ENCODE data around the gene TBC1D20.
A peak's percentile ranks its signal among the peaks of the same experiment; 100 is the strongest.
"Not testable (repeated sequence)": the region's sequence is repeated elsewhere in the genome, so short reads cannot be mapped to it uniquely, and the experiment has no call there.

The TBC1D20 gene

DNA sequence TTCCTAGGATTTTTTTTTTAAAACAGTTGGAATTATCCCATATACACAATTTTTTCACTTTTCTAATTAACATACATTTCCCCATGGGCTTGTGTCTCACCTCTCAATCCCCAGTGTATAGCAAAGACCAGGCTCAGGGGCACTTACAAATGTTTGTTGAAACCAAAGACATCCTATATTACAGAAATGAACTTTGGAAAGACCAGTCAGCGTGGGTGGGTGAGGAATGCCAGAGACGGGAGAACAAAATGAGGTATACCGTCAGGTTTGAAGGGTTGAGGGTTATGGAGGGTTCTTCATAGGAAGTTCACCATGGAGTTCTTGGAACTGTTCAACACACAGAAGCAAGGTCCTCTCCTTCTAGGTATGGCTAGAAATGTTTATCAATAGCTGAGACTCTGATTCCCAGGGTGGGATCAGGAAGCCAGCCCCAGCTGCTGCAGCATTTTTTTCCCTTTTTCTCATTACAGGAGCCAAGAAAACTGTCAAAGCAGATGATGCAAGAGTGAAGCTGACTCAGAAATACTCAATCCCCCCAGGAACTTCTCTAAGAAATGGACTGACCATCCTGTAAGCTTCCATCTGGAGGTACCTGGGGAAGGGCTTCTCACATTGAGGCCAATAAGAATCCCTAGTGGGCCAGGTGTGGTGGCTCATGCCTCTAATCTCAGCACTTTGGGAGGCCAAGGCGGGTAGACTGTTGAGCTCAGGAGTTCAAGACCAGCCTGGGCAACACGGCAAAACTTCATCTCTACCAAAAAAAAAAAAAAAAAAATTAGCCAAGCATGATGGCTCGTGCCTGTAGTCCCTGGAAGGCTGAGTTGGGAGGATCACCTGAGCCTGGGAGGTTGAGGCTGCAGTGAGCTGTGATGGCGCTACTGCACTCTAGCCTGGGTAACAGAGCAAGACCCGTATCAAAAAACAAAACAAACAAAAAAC is 15.9 kb upstream of the TBC1D20 start:
- no peak overlapping the region for H3K27ac ChIP-seq (ENCODE audit: low read depth, low read length)
- no peak overlapping the region for H2BK15ac ChIP-seq (replicated peaks; ENCODE audit: low read depth)
- no peak overlapping the region for H4K8ac ChIP-seq (ENCODE audit: low read depth, low read length)
- no peak overlapping the region for H2BK120ac ChIP-seq (ENCODE audit: low read depth, low read length)
- H3K9ac ChIP-seq (ENCODE audit: low read length) = no peak overlapping the region
- no peak overlapping the region for H3K4me3 ChIP-seq (ENCODE audit: low read length)
- peak; percentile 40 for DNase-seq
- H2AK5ac ChIP-seq (ENCODE audit: low read length) = no peak overlapping the region
- no peak overlapping the region for H3K56ac ChIP-seq (ENCODE audit: low read length)
- H3K4me2 ChIP-seq (ENCODE audit: low read length) = no peak overlapping the region
- no peak overlapping the region for H3K4ac ChIP-seq (ENCODE audit: low read depth, low read length)
- no peak overlapping the region for H3K23ac ChIP-seq (ENCODE audit: low read length)
- no peak overlapping the region for H3K18ac ChIP-seq (ENCODE audit: low read length)
- H3K79me1 ChIP-seq (ENCODE audit: low read length) = no peaks in the 10 kb centered on the region
- H4K5ac ChIP-seq (ENCODE audit: low read length) = no peak overlapping the region
- peaks cover 9% of the 10 kb centered on the region for H3K36me3 ChIP-seq (ENCODE audit: control insufficient read depth, insufficient read depth, low read length)
- H3K4me1 ChIP-seq (ENCODE audit: control insufficient read depth, low read depth, low read length) = no peaks in the 10 kb centered on the region
- no peaks in the 10 kb centered on the region for H3K27me3 ChIP-seq (ENCODE audit: insufficient read depth, low read length, poor library complexity)
- H3K79me2 ChIP-seq (ENCODE audit: control insufficient read depth, insufficient read depth, low read length) = no peaks in the 10 kb centered on the region
- no CpG with 5 or more reads among the region's 8 CpGs for WGBS (ENCODE audit: extremely low coverage, insufficient coverage, low lambda C conversion rate)
- H2BK5ac ChIP-seq (ENCODE audit: low read length) = no peak overlapping the region

DNA sequence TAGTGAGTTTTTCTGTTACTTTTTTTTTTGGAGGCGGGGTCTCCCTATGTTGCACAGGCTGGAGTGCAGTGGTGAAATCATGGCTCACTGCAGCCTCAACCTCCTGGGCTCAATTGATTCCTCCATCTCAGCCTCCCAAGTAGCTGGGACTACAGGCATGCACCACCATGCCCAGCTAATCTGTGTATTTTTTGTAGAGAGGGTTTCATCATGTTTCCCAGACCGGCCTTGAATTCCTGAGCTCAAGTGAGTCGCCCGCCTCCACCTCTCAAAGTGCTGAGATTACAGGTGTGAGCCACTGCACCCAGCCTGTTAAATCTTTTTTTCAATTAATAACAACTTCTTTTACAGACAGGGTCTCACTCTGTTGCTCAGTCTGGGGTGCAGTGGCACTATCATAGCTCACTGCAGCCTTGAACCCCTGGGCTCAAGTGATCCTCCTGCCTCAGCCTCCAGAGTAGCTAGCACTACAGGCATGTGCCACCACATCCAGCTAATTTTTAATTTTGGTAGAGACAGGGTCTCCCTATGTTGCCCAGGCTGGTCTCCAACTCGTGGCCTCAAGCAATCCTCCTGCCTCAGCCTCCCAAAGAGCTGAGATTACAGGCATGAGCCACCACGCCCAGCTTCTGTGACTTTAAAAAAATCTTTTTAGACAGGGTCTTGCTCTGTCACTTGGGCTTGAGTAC is 14.4 kb upstream of the TBC1D20 start:
- H2BK15ac ChIP-seq (replicated peaks; ENCODE audit: low read depth); H3K4me1 ChIP-seq (ENCODE audit: control insufficient read depth, low read depth, low read length); H4K8ac ChIP-seq (ENCODE audit: low read depth, low read length); H2BK120ac ChIP-seq (ENCODE audit: low read depth, low read length); H2AK5ac ChIP-seq (ENCODE audit: low read length); H3K79me2 ChIP-seq (ENCODE audit: control insufficient read depth, insufficient read depth, low read length); H3K23ac ChIP-seq (ENCODE audit: low read length); H3K18ac ChIP-seq (ENCODE audit: low read length); H2BK5ac ChIP-seq (ENCODE audit: low read length); H3K27me3 ChIP-seq (ENCODE audit: insufficient read depth, low read length, poor library complexity); H3K36me3 ChIP-seq (ENCODE audit: control insufficient read depth, insufficient read depth, low read length); H3K4me2 ChIP-seq (ENCODE audit: low read length); H3K4ac ChIP-seq (ENCODE audit: low read depth, low read length); DNase-seq; H3K56ac ChIP-seq (ENCODE audit: low read length); H3K79me1 ChIP-seq (ENCODE audit: low read length); H3K27ac ChIP-seq (ENCODE audit: low read depth, low read length); H3K9ac ChIP-seq (ENCODE audit: low read length); H3K4me3 ChIP-seq (ENCODE audit: low read length); H4K5ac ChIP-seq (ENCODE audit: low read length): not testable (repeated sequence)
- WGBS (ENCODE audit: extremely low coverage, insufficient coverage, low lambda C conversion rate) = no CpG with 5 or more reads among the region's 6 CpGs

DNA sequence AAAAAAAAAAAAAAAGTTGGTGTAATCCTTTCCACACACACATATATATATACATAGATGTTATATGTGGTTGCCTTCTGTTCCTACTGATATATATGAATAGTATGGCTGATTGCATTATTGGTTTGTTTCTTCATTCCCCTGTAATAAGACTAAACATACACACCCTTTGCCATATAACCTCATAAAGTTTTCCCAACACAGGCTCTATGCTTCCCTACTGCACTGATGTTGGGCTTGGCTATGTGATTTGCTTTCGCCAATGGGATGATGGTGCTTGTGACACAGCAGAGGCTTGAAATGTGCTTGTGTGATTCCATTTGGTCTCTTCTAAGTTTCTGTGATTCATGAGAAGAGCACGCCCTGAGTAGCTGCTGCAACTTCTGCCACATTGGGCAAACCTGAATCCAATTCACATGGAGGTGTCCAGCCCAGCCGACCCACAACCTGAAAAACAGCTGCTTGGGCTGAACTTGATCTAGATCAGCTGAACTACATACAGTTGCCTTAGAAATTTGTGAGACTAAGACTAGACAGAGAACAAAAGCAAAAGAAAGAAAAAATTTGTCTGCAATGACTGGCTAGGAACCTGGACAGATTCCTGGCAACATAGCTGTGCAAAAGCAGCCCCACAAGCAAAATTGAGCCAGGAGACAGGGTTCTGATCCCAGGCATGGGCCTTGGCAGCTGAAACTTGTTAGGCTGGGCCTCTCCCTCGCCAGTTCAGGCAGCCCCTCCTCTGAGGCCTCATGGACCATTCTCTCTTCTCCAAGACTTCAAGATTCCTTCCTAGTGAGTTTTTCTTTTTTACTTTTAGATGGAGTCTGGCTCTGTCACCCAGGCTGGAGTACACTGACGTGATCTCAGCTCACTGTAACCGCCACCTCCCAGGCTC is 13.4 kb upstream of the TBC1D20 start:
- Histone ChIP-seq H3K56ac (ENCODE audit: low read length) (no peak overlapping the region), H3K36me3 (ENCODE audit: control insufficient read depth, insufficient read depth, low read length) (peaks cover 4% of the 10 kb centered on the region), H3K4me2 (ENCODE audit: low read length) (no peak overlapping the region), H3K18ac (ENCODE audit: low read length) (no peak overlapping the region), H4K8ac (ENCODE audit: low read depth, low read length) (no peak overlapping the region), H3K79me2 (ENCODE audit: control insufficient read depth, insufficient read depth, low read length) (no peaks in the 10 kb centered on the region), H3K79me1 (ENCODE audit: low read length) (no peaks in the 10 kb centered on the region), H3K27ac (ENCODE audit: low read depth, low read length) (no peak overlapping the region), H2BK15ac (replicated peaks; ENCODE audit: low read depth) (no peak overlapping the region), H2BK120ac (ENCODE audit: low read depth, low read length) (no peak overlapping the region), H3K4me3 (ENCODE audit: low read length) (no peak overlapping the region), H3K27me3 (ENCODE audit: insufficient read depth, low read length, poor library complexity) (no peaks in the 10 kb centered on the region), H3K4ac (ENCODE audit: low read depth, low read length) (no peak overlapping the region), H3K23ac (ENCODE audit: low read length) (no peak overlapping the region), H2AK5ac (ENCODE audit: low read length) (no peak overlapping the region), H2BK5ac (ENCODE audit: low read length) (no peak overlapping the region), H3K4me1 (ENCODE audit: control insufficient read depth, low read depth, low read length) (no peaks in the 10 kb centered on the region), H3K9ac (ENCODE audit: low read length) (no peak overlapping the region), H4K5ac (ENCODE audit: low read length) (no peak overlapping the region)
- WGBS (ENCODE audit: extremely low coverage, insufficient coverage, low lambda C conversion rate) = no CpG with 5 or more reads among the region's 6 CpGs
- DNase-seq = no peak

DNA sequence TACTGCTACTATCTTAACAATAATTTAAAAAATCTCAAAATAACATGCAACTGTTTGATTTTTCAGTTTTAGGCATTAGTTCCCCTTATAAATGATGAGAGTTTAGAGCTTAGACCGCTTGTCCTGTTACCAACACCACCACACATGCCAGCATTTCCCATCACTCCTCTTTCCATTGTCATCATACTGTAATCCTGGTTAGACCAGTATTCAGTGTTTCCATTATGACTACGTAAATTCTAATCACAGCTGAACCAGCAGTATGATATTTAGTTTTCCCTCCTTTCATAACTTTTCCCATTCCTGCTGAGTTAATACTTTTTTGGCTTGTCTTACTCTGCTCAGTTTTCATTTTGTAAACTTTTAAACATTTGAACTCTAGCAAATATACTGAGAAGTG is 12.2 kb upstream of the TBC1D20 start:
- H4K8ac ChIP-seq (ENCODE audit: low read depth, low read length) = no peak overlapping the region
- no peak for DNase-seq
- no peak overlapping the region for H3K4me3 ChIP-seq (ENCODE audit: low read length)
- no peak overlapping the region for H2BK5ac ChIP-seq (ENCODE audit: low read length)
- H3K36me3 ChIP-seq (ENCODE audit: control insufficient read depth, insufficient read depth, low read length) = peaks cover 4% of the 10 kb centered on the region
- no peaks in the 10 kb centered on the region for H3K79me2 ChIP-seq (ENCODE audit: control insufficient read depth, insufficient read depth, low read length)
- H3K18ac ChIP-seq (ENCODE audit: low read length) = no peak overlapping the region
- no peak overlapping the region for H2BK120ac ChIP-seq (ENCODE audit: low read depth, low read length)
- H3K4me1 ChIP-seq (ENCODE audit: control insufficient read depth, low read depth, low read length) = no peaks in the 10 kb centered on the region
- no peak overlapping the region for H3K4ac ChIP-seq (ENCODE audit: low read depth, low read length)
- H2BK15ac ChIP-seq (replicated peaks; ENCODE audit: low read depth) = no peak overlapping the region
- no peak overlapping the region for H3K4me2 ChIP-seq (ENCODE audit: low read length)
- H3K27ac ChIP-seq (ENCODE audit: low read depth, low read length) = no peak overlapping the region
- H3K23ac ChIP-seq (ENCODE audit: low read length) = no peak overlapping the region
- H3K79me1 ChIP-seq (ENCODE audit: low read length) = no peaks in the 10 kb centered on the region
- H3K27me3 ChIP-seq (ENCODE audit: insufficient read depth, low read length, poor library complexity) = no peaks in the 10 kb centered on the region
- H3K56ac ChIP-seq (ENCODE audit: low read length) = no peak overlapping the region
- H3K9ac ChIP-seq (ENCODE audit: low read length) = no peak overlapping the region
- no peak overlapping the region for H4K5ac ChIP-seq (ENCODE audit: low read length)
- WGBS (ENCODE audit: extremely low coverage, insufficient coverage, low lambda C conversion rate) = no CpG with 5 or more reads among the region's 2 CpGs
- no peak overlapping the region for H2AK5ac ChIP-seq (ENCODE audit: low read length)

DNA sequence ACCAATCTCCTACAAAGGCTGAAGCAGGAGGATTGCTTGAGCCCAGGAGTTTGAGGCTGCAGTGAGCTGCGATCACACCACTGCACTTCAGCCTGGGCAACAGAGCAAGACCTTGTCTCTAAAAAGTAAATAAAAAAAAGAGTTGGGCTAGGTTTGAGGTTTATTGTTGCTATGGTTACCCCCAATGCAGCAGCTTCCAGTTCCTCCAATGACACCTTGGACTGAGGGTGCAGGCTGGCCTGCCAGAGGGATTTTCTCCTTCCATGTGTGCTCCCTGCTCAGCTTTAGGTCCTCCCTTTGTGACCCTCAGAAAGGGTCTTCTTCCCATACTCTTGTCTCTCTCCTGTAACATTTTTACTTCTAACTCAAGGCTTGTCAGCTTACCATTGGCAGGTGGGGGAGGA is 10.6 kb upstream of the TBC1D20 start:
- no peak overlapping the region for H3K4ac ChIP-seq (ENCODE audit: low read depth, low read length)
- H3K79me1 ChIP-seq (ENCODE audit: low read length) = no peaks in the 10 kb centered on the region
- H3K18ac ChIP-seq (ENCODE audit: low read length) = no peak overlapping the region
- H3K79me2 ChIP-seq (ENCODE audit: control insufficient read depth, insufficient read depth, low read length) = no peaks in the 10 kb centered on the region
- peaks cover 3% of the 10 kb centered on the region for H3K36me3 ChIP-seq (ENCODE audit: control insufficient read depth, insufficient read depth, low read length)
- no peak overlapping the region for H4K5ac ChIP-seq (ENCODE audit: low read length)
- H2BK15ac ChIP-seq (replicated peaks; ENCODE audit: low read depth) = no peak overlapping the region
- no peaks in the 10 kb centered on the region for H3K4me1 ChIP-seq (ENCODE audit: control insufficient read depth, low read depth, low read length)
- H3K4me3 ChIP-seq (ENCODE audit: low read length) = no peak overlapping the region
- no peak overlapping the region for H2BK5ac ChIP-seq (ENCODE audit: low read length)
- H3K4me2 ChIP-seq (ENCODE audit: low read length) = no peak overlapping the region
- no peak overlapping the region for H2BK120ac ChIP-seq (ENCODE audit: low read depth, low read length)
- no peak overlapping the region for H3K27ac ChIP-seq (ENCODE audit: low read depth, low read length)
- no peak overlapping the region for H2AK5ac ChIP-seq (ENCODE audit: low read length)
- WGBS (ENCODE audit: extremely low coverage, insufficient coverage, low lambda C conversion rate) = no CpG with 5 or more reads among the region's 1 CpG
- no peak for DNase-seq
- H4K8ac ChIP-seq (ENCODE audit: low read depth, low read length) = no peak overlapping the region
- no peak overlapping the region for H3K56ac ChIP-seq (ENCODE audit: low read length)
- no peaks in the 10 kb centered on the region for H3K27me3 ChIP-seq (ENCODE audit: insufficient read depth, low read length, poor library complexity)
- no peak overlapping the region for H3K9ac ChIP-seq (ENCODE audit: low read length)
- H3K23ac ChIP-seq (ENCODE audit: low read length) = no peak overlapping the region

Data from mesendoderm (in vitro differentiated cells).